HG03571 (cell line): Measurements from ENCODE around the gene METTL4.

Experiments used
- ATAC-seq: cut with Tn5 transposase; IDR thresholded peaks from one replicate; pipeline ENCODE4 v1.9.1; 2021; ENCODE audit not compliant: unreplicated experiment

Gene METTL4

GRCh38 chr18:2522112-2522511, 49.2 kb downstream of the METTL4 start:
- ATAC-seq, result no peak

- ATAC-seq, result no peak
Measured at GRCh38 chr18:2518473-2518872, 52.8 kb downstream of the METTL4 start.

GRCh38 chr18:2515908-2516625, 55.2 kb downstream of the METTL4 start:
- ATAC-seq, result no peak

GRCh38 chr18:2515171-2515787, 56.0 kb downstream of the METTL4 start:
- no peak for ATAC-seq

- no peak for ATAC-seq
Measured at GRCh38 chr18:2513616-2514015, 57.7 kb downstream of the METTL4 start.

- ATAC-seq, result no peak
Measured at GRCh38 chr18:2512059-2512458, 59.2 kb downstream of the METTL4 start.

GRCh38 chr18:2511451-2511850, 59.9 kb downstream of the METTL4 start:
- no peak for ATAC-seq

GRCh38 chr18:2510416-2510815, 60.9 kb downstream of the METTL4 start:
- ATAC-seq, result no peak

- ATAC-seq, result no peak
Measured at GRCh38 chr18:2508678-2509077, 62.6 kb downstream of the METTL4 start.

GRCh38 chr18:2508155-2508554, 63.1 kb downstream of the METTL4 start:
- ATAC-seq, result no peak

- no peak for ATAC-seq
Measured at GRCh38 chr18:2504642-2505041, 66.7 kb downstream of the METTL4 start.

- no peak for ATAC-seq
Measured at GRCh38 chr18:2502880-2503279, 68.4 kb downstream of the METTL4 start.

GRCh38 chr18:2502394-2502793, 68.9 kb downstream of the METTL4 start:
- no peak for ATAC-seq

- no peak for ATAC-seq
Measured at GRCh38 chr18:2497797-2498196, 73.5 kb downstream of the METTL4 start.

- no peak for ATAC-seq
Measured at GRCh38 chr18:2495381-2495780, 75.9 kb downstream of the METTL4 start.

GRCh38 chr18:2494921-2495320, 76.4 kb downstream of the METTL4 start:
- ATAC-seq, result no peak
